ENCODE measurements around the gene CCNA2. TPM values are rescaled to one million over a fixed set of nuclear protein-coding genes. Genes with fewer than 3 reads are reported as not detected.

Gene CCNA2
- total RNA-seq, 4 donors from 2014 or later: 3.4 to 22.3 (median 7.2) TPM

DNA sequence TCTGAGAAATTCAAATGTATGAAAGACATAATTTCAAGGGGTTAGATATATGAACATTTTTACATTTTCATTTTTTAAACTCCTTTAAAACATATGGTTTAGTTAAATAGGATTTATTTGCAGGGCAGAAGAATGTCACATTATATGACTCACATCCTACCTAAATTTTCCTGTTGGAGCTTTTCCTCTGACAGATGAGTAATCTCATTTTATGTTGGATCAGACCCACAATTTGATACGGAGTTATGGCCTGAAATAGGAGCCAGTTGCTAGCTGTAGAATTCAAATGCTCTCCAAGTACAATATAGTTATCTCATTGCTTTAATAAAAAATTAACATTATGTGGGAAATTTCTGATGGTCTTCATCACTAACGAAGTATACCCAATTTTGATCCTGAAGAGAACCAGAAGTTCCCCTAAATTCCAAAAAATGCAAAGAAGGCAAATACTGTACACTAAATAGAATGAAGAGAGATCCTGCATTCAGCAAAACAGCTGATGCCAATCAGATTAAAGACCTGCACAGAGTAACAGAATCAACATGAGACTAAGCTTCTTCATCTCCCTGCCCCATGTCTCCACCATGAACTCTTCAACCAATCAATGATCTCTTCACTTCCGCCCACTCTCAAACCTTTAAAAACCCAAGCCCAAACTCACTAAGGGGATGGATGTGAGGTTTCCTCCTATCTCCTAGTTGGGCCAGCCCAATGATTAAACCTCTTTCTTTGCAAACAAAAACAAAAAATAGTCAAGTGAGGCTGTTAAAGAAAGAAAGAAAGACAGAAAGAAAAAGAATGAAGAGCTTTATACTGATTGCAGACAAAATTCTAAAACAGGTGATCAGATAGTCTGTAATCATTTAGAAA is 33.5 kb downstream of the CCNA2 start:
- no peaks in the 10 kb centered on the region for H3K4me1 ChIP-seq
- no peak overlapping the region for H3K27ac ChIP-seq
- H3K4me3 ChIP-seq: no peak overlapping the region
- TF ChIP-seq, protein P1, sequence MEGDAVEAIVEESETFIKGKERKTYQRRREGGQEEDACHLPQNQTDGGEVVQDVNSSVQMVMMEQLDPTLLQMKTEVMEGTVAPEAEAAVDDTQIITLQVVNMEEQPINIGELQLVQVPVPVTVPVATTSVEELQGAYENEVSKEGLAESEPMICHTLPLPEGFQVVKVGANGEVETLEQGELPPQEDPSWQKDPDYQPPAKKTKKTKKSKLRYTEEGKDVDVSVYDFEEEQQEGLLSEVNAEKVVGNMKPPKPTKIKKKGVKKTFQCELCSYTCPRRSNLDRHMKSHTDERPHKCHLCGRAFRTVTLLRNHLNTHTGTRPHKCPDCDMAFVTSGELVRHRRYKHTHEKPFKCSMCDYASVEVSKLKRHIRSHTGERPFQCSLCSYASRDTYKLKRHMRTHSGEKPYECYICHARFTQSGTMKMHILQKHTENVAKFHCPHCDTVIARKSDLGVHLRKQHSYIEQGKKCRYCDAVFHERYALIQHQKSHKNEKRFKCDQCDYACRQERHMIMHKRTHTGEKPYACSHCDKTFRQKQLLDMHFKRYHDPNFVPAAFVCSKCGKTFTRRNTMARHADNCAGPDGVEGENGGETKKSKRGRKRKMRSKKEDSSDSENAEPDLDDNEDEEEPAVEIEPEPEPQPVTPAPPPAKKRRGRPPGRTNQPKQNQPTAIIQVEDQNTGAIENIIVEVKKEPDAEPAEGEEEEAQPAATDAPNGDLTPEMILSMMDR (IDR thresholded peaks at IDR 0.05): no peak
- no peak for TF ChIP-seq POLR2A (IDR thresholded peaks at IDR 0.05)
- no peaks in the 10 kb centered on the region for H3K36me3 ChIP-seq
- H3K9me3 ChIP-seq: no peaks in the 10 kb centered on the region
- DNase-seq: no peak
- no peaks in the 10 kb centered on the region for H3K27me3 ChIP-seq

DNA sequence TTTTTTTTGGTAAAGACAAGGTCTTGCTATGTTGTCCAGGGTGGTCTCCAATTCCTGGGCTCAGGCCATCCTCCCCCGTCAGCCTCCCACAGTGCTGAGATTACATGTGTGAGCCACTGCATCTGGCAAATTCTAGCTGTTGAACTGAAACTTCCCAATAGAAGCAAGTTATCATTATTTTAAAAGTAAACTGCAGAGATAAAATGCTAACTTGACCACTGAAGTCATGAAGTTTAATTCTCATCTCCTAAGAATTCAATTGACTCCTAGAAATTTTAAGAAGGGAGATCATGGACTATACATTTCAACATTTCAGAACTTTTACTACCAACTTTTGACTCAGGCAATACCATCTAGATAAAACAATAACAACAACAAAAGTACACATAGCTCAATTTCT is 34.2 kb downstream of the CCNA2 start:
- no peaks in the 10 kb centered on the region for H3K4me1 ChIP-seq
- H3K9me3 ChIP-seq: no peaks in the 10 kb centered on the region
- H3K36me3 ChIP-seq: no peaks in the 10 kb centered on the region
- H3K27ac ChIP-seq: no peak overlapping the region
- no peak for TF ChIP-seq POLR2A (IDR thresholded peaks at IDR 0.05)
- TF ChIP-seq, protein P1 (IDR thresholded peaks at IDR 0.05): no peak
- no peak overlapping the region for H3K4me3 ChIP-seq
- DNase-seq: no peak
- no peaks in the 10 kb centered on the region for H3K27me3 ChIP-seq

DNA sequence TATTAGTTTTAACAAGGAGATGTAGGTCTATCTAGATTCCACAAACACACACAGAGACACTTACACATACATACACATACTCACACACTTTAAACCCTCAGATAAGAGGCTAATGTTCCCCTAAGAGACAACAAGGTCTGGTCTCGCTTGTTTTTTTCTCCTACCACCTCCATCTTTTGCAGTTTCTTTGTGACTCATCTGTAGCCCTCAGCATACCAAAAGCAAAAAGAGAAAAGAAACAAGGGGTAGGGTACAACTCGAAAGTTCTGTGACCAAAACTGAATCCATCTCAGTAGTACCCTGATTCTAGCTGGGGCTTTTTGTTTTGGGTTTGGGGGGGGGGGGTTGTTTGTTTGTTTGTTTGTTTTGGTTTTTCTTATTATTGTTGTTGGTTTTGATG is 34.8 kb downstream of the CCNA2 start:
- TF ChIP-seq, protein P1 (IDR thresholded peaks at IDR 0.05): no peak
- TF ChIP-seq POLR2A (IDR thresholded peaks at IDR 0.05): no peak
- no peak overlapping the region for H3K4me3 ChIP-seq
- DNase-seq: no peak

DNA sequence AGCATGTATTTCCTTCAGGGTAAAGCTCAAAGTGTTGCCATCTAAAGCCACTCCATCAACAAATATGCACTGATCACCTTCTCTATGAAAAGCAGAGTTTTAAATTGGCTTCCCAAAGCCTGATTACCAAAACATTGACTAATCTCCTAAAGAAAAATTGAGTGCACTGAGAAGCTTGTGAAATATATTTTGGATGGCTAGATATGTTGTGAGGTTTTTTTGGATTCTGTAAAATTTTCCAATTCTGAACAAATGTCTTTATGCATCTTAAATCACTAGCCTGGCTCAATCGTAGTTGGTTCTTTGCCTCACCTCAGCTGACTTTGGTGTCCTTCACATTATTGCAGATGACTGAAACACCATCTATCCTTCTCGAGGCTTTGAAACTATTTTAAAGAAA is 37.5 kb downstream of the CCNA2 start:
- Histone ChIP-seq H3K4me1 (no peaks in the 10 kb centered on the region), H3K9me3 (no peaks in the 10 kb centered on the region), H3K4me3 (no peak overlapping the region), H3K36me3 (no peaks in the 10 kb centered on the region), H3K27me3 (no peaks in the 10 kb centered on the region), H3K27ac (no peak overlapping the region)
- TF ChIP-seq, protein P1 (IDR thresholded peaks at IDR 0.05): no peak
- TF ChIP-seq POLR2A (IDR thresholded peaks at IDR 0.05): no peak
- no peak for DNase-seq

More for the DNA sequence above, 34.8 kb downstream of the CCNA2 start:
- Histone ChIP-seq H3K9me3 (no peaks in the 10 kb centered on the region), H3K36me3 (no peaks in the 10 kb centered on the region), H3K27me3 (no peaks in the 10 kb centered on the region), H3K4me1 (no peaks in the 10 kb centered on the region), H3K27ac (no peak overlapping the region)

DNA sequence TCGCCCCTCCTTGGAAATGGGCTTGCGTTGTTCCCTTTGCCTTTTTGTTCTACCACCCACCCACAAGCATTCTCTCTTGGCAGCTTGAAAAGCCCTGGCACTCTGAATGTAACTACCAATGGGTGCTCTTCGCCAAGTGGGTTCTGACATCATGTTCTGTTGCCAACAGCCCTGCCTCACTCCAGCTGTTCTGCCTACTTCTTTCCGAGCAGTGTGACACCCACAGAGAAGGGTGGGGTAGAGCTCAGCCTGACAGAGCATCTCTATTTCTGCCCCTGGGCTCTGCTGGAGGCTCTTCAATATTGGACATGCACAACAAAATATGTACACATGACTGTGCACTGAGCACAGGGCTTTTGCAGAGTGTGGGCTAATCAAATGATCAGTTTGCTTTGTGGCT is 38.2 kb downstream of the CCNA2 start:
- Histone ChIP-seq H3K4me1 (no peaks in the 10 kb centered on the region), H3K4me3 (no peak overlapping the region), H3K9me3 (no peaks in the 10 kb centered on the region), H3K27ac (no peak overlapping the region), H3K36me3 (no peaks in the 10 kb centered on the region), H3K27me3 (no peaks in the 10 kb centered on the region)
- DNase-seq: no peak
- no peak for TF ChIP-seq POLR2A (IDR thresholded peaks at IDR 0.05)
- TF ChIP-seq, protein P1 (IDR thresholded peaks at IDR 0.05): no peak
